PC-9 (cell line): ENCODE measurements around the gene VASH2.

Experiments
- CTCF ChIP-seq: fragments of 200-600 bp; sonication (generic); conservative IDR thresholded peaks from 2 replicates; pipeline ENCODE4 v1.6.1; 2017; ENCODE audit warnings: mixed run types, antibody characterized with exemption, mild to moderate bottlenecking, moderate library complexity
- EZH2 ChIP-seq: fragments of 200-600 bp; sonication (generic); IDR thresholded peaks from 2 replicates; pipeline ENCODE4 v1.8.0; 2017; ENCODE audit warnings: antibody characterized with exemption, low read depth

GRCh38 chr1:213034713-213035112 is 84.4 kb downstream of the VASH2 start:
- TF ChIP-seq CTCF (no peak), EZH2 (no peak)
